Parathyroid adenoma (tissue), 2 donors: Measurements from ENCODE around the gene PLEKHM3.

ENCODE experiments used
- H2AFZ ChIP-seq: fragments of 300-600 bp; sonication (generic); one replicate; pipeline ENCODE4 v1.7.0; 2017; ENCODE audit warnings: antibody characterized with exemption, mild to moderate bottlenecking
- H3K27ac ChIP-seq: fragments of 300-600 bp; sonication (generic); one replicate; pipeline ENCODE4 v1.7.0; 2017
- H3K27me3 ChIP-seq: fragments of 300-600 bp; sonication (generic); one replicate; pipeline ENCODE4 v1.7.0; 2017; ENCODE audit warnings: low read length; ENCODE audit not compliant: control insufficient read depth, insufficient read depth
- H3K36me3 ChIP-seq: fragments of 300-600 bp; sonication (generic); one replicate; pipeline ENCODE4 v1.7.0; 2017; ENCODE audit warnings: low read length; ENCODE audit not compliant: control insufficient read depth, insufficient read depth
- H3K4me1 ChIP-seq: fragments of 300-600 bp; sonication (generic); one replicate; pipeline ENCODE4 v1.7.0; 2017; ENCODE audit warnings: control low read depth
- H3K4me2 ChIP-seq: fragments of 300-600 bp; sonication (generic); one replicate; pipeline ENCODE4 v1.7.0; 2017; ENCODE audit warnings: low read length
- H3K4me3 ChIP-seq: fragments of 300-600 bp; sonication (generic); one replicate; pipeline ENCODE4 v1.7.0; 2017; ENCODE audit warnings: low read depth, low read length
- H3K79me2 ChIP-seq: fragments of 300-600 bp; sonication (generic); one replicate; pipeline ENCODE4 v1.7.0; 2017; ENCODE audit warnings: control low read depth
- H3K9ac ChIP-seq: fragments of 300-600 bp; sonication (generic); one replicate; pipeline ENCODE4 v1.7.0; 2017; ENCODE audit warnings: mild to moderate bottlenecking
- H3K9me3 ChIP-seq: fragments of 300-600 bp; sonication (generic); one replicate; pipeline ENCODE4 v1.7.0; 2017; ENCODE audit warnings: low read length; ENCODE audit not compliant: control insufficient read depth
- TF ChIP-seq, protein P1 (sequence below): fragments of 300-600 bp; sonication (generic); IDR thresholded peaks from one replicate; pipeline ENCODE4 v1.7.0; 2017; ENCODE audit warnings: antibody characterized with exemption, mild to moderate bottlenecking
- donor health status: primary hyperparathyroidism.

The PLEKHM3 gene

DNA sequence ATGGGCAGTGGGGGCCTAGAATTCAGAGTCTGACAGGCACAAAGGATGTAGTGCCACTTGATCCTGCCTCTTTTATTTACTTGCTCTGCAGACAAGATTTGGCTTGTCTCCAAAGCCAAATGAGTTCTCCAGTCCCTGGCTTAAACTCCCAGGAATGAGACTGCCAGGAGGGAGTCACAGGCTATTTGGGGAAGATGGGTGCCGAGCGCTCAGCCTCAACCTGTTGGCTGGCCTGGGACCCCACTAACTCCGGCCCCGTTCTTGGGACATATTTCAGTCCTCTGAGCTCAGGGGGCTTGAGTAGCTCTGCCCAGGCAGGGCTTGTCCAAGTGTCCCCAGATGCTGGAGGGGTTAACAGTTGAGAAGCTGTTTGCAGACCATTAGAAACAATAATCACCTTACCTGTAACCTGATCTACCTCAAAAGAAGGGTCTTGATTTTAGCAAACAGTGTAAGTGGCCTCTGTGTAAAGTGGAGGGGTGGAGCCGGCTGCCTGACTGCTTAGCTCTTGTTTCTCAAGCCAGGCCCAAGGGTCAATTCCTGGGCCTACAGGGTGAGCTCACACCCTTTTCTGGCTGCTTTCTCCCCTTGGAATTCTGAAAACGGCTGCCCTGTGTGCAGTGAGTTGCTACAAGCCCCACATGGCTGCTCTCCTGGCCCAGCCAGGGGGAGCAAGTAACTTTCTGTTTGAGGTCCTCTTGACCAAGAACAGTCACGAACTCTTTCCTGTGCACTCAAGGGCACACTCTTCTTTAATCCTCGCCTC, 228.6 kb downstream of the PLEKHM3 start:
- Histone ChIP-seq H3K27ac (no peak overlapping the region), H3K9ac (no peak overlapping the region), H3K79me2 (no peaks in the 10 kb centered on the region), H2AFZ (no peak overlapping the region), H3K9me3 (no peaks in the 10 kb centered on the region), H3K4me3 (no peak overlapping the region), H3K4me1 (no peaks in the 10 kb centered on the region), H3K36me3 (no peaks in the 10 kb centered on the region), H3K4me2 (no peak overlapping the region), H3K27me3 (no peaks in the 10 kb centered on the region)
- TF ChIP-seq, protein P1, sequence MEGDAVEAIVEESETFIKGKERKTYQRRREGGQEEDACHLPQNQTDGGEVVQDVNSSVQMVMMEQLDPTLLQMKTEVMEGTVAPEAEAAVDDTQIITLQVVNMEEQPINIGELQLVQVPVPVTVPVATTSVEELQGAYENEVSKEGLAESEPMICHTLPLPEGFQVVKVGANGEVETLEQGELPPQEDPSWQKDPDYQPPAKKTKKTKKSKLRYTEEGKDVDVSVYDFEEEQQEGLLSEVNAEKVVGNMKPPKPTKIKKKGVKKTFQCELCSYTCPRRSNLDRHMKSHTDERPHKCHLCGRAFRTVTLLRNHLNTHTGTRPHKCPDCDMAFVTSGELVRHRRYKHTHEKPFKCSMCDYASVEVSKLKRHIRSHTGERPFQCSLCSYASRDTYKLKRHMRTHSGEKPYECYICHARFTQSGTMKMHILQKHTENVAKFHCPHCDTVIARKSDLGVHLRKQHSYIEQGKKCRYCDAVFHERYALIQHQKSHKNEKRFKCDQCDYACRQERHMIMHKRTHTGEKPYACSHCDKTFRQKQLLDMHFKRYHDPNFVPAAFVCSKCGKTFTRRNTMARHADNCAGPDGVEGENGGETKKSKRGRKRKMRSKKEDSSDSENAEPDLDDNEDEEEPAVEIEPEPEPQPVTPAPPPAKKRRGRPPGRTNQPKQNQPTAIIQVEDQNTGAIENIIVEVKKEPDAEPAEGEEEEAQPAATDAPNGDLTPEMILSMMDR = no peak

DNA sequence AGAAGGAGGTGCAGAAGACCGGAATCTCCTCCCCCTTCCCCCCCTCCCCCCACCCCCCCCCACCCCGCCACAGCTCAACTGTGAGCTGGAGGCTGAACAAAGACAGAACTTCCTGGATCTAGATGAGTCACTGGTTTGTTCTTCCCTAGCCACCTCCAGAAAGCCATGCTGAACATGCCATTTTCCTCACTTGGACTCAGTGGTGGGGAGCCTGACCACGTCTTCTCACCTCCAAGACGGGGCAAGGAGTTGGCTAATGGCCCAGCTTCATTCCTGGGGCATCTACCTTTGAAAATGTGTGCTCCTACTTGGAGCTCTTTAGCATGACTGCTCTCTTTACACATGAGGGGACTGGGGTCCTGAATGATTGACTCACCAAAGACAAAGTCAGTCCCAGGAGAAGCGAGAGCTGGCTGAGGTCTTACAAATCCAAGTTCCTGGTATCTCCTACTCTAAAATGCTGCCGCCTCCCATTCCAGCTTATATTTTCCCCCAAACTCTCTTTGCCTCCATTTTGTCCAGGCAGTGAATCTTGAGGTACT, 233.0 kb downstream of the PLEKHM3 start:
- H3K27me3 ChIP-seq = no peaks in the 10 kb centered on the region
- H3K36me3 ChIP-seq = no peaks in the 10 kb centered on the region
- no peak overlapping the region for H3K27ac ChIP-seq
- TF ChIP-seq, protein P1 = no peak
- H3K4me2 ChIP-seq = no peak overlapping the region
- no peaks in the 10 kb centered on the region for H3K9me3 ChIP-seq
- no peaks in the 10 kb centered on the region for H3K79me2 ChIP-seq
- no peaks in the 10 kb centered on the region for H3K4me1 ChIP-seq
- no peak overlapping the region for H3K4me3 ChIP-seq
- no peak overlapping the region for H3K9ac ChIP-seq
- H2AFZ ChIP-seq = no peak overlapping the region

DNA sequence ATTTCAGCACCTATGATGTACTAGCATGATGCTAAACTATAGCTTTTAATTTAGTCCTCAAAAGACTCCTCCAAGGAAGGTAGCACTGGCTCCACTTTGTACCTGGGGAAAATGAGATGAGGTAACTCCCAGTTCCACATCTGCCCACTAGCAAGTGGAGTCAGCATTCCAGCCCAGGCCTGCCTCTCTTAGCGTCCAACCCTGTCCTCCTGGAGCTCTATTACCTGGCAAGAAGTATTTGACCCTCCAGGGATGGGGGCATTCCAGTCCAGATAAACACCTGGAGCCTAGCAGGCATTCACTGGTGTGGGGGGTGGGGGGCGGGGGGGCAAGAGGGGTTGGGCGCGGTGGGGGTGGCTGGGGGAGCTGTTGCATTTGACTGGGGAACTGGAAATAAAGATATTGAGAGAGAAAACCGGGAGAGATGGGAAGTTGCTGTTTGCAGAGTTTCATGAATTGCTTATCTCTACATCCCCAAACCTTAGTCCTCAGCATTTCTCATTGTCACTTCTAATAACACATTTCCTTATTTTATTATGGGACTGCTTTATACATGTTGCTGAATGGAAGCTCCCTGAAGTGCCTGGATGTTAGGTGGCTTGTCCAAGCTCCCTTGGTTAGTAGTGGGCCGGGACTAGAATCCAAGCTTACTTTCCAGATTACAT, 233.6 kb downstream of the PLEKHM3 start:
- Histone ChIP-seq H3K9ac (no peak overlapping the region), H3K79me2 (no peaks in the 10 kb centered on the region), H2AFZ (no peak overlapping the region), H3K36me3 (no peaks in the 10 kb centered on the region), H3K9me3 (no peaks in the 10 kb centered on the region), H3K4me3 (no peak overlapping the region), H3K27ac (no peak overlapping the region), H3K4me2 (no peak overlapping the region), H3K4me1 (no peaks in the 10 kb centered on the region), H3K27me3 (no peaks in the 10 kb centered on the region)
- TF ChIP-seq, protein P1 = no peak

DNA sequence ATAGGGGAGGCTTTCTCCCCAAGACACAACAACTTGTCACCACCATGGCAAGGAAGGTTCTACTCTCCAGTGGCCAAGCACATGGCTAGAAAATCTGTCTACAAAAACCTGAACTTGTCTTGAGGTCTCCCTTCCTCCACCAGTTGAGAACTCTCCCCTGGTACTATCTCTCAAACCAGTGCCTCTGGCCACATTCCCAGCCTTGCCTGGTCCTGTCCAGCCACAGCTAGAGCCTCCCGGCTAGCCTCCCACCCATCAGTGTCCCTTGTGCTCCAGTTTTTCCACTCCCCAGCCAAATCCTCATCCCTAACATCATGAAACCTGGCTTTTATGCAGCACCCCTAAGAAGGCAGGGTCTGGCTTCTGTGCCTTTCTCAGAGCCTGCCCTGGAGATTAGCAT, 234.4 kb downstream of the PLEKHM3 start:
- Histone ChIP-seq H3K4me2 (no peak overlapping the region), H3K9ac (no peak overlapping the region), H3K79me2 (no peaks in the 10 kb centered on the region), H3K4me3 (no peak overlapping the region), H3K27me3 (no peaks in the 10 kb centered on the region), H3K9me3 (no peaks in the 10 kb centered on the region), H3K27ac (no peak overlapping the region), H2AFZ (no peak overlapping the region), H3K4me1 (no peaks in the 10 kb centered on the region), H3K36me3 (no peaks in the 10 kb centered on the region)
- TF ChIP-seq, protein P1 = no peak
